Body of pancreas (tissue), 4 donors: ENCODE data around the gene MGAT3. TPM values are rescaled to one million over a fixed set of nuclear protein-coding genes. Genes with fewer than 3 reads are reported as not detected.
A peak's percentile ranks its signal among the peaks of the same experiment; 100 is the strongest.

Source experiments
- ATAC-seq: fragments of 150-250 bp; one replicate; pipeline ENCODE4 v1.9.1; 2016
- DNase-seq, 4 donors: peaks; one replicate each; pipeline ENCODE4 v3.0.0-alpha.2; 2019
- H3K27ac ChIP-seq, 4 donors: fragments of 200-600 bp; sonication (generic); 1 replicate in 3 of 4; 2 replicates in 1 of 4; pipeline versions ENCODE4 v1.5.1 to v1.6.1; 2016 to 2019; ENCODE audit warnings: mild to moderate bottlenecking in 1 of 4, mixed read lengths in 1 of 4, moderate library complexity in 1 of 4
- H3K27me3 ChIP-seq, 2 donors: fragments of 200-600 bp; sonication (generic); one replicate each; pipeline ENCODE4 v1.6.0; 2016; ENCODE audit warnings: mild to moderate bottlenecking in 1 of 2
- H3K36me3 ChIP-seq, 2 donors: fragments of 200-600 bp; sonication (generic); replicated peaks in 1 of 2; 2 replicates each; pipeline ENCODE4 v1.5.1; 2016; ENCODE audit warnings: low read depth in 2 of 2; ENCODE audit not compliant: insufficient read depth in 1 of 2
- H3K4me1 ChIP-seq: fragments of 200-600 bp; sonication (generic); one replicate; pipeline ENCODE4 v1.6.0; 2016
- H3K4me3 ChIP-seq, 2 donors: fragments of 200-600 bp; sonication (generic); 1 replicate in 1 of 2; 2 replicates in 1 of 2; pipeline ENCODE4 v1.5.1; 2016 to 2019
- H3K9me3 ChIP-seq, 3 donors: fragments of 200-600 bp; sonication (generic); 1 replicate in 2 of 3; 2 replicates in 1 of 3; pipeline ENCODE4 v1.5.1; 2016
- POLR2A ChIP-seq, 3 donors: fragments of 450-650 bp; IDR thresholded peaks; one replicate each; pipeline ENCODE4 v1.6.1; 2016; ENCODE audit warnings: antibody characterized with exemption in 3 of 3, mild to moderate bottlenecking in 2 of 3
- WGBS, 2 donors: methylation state at CpG; one replicate each; pipeline ENCODE4 v1.1.5; 2017; 5-methylcytosine and 5-hydroxymethylcytosine counted together
- intact Hi-C: fragments of 100-400 bp; cut with DNase I; formaldehyde crosslinking; loops from one replicate; pipeline ENCODE4 v1.15.1; 2023
- total RNA-seq, 2 donors: library from RNA; depleted of rRNA; stranded (reverse); fragments of >200 nt; gene quantifications; one replicate each; pipeline ENCODE4 v1.1.0, GENCODE V29; 2016
- TF ChIP-seq, protein P1 (sequence below), 7 experiments: fragments of 450-650 bp in 4 of 7; fragments of 200-600 bp in 3 of 7; sonication (generic) in 3 of 7; IDR thresholded peaks; one replicate each; pipeline ENCODE4 v1.5.1; 2016 to 2019; ENCODE audit warnings: antibody characterized with exemption in 7 of 7

The MGAT3 gene
- total RNA-seq, 2 donors from 2014 or later: 0.99 to 2.9 TPM

DNA sequence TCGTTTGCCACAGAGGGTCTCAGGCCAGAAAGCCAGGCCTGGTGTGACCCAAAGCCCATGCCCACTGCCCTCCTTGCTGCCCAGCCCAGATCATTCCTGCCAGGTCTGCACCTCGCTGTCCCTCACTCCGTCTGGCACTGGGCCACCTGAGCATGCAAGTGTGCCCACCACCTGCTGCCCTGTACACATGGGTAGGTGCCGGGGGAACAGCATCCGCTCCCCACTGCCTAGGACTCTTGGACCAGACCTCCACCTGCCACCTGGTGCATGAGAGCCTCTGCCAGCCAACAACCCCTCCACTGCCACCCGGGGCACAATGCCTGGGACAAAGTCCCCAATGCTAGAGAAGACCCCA is 12.5 kb downstream of the MGAT3 start:
- no peak for TF ChIP-seq POLR2A (IDR thresholded peaks at IDR 0.05)
- TF ChIP-seq, protein P1, sequence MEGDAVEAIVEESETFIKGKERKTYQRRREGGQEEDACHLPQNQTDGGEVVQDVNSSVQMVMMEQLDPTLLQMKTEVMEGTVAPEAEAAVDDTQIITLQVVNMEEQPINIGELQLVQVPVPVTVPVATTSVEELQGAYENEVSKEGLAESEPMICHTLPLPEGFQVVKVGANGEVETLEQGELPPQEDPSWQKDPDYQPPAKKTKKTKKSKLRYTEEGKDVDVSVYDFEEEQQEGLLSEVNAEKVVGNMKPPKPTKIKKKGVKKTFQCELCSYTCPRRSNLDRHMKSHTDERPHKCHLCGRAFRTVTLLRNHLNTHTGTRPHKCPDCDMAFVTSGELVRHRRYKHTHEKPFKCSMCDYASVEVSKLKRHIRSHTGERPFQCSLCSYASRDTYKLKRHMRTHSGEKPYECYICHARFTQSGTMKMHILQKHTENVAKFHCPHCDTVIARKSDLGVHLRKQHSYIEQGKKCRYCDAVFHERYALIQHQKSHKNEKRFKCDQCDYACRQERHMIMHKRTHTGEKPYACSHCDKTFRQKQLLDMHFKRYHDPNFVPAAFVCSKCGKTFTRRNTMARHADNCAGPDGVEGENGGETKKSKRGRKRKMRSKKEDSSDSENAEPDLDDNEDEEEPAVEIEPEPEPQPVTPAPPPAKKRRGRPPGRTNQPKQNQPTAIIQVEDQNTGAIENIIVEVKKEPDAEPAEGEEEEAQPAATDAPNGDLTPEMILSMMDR (IDR thresholded peaks at IDR 0.05): no peak
- Histone ChIP-seq H3K36me3 (no peaks in the 10 kb centered on the region), H3K27ac (no peak overlapping the region), H3K4me3 (no peak overlapping the region), H3K9me3 (no peaks in the 10 kb centered on the region), H3K4me1 (peaks cover 21% of the 10 kb centered on the region), H3K27me3 (no peaks in the 10 kb centered on the region)
- no peak for ATAC-seq
- DNase-seq: no peak
- intact Hi-C loops: no loop called here
- WGBS, 2 donors: 69% methylated on average over 6 of the region's 6 CpGs; no CpG with 5 or more reads in 1 of the 2 donors

DNA sequence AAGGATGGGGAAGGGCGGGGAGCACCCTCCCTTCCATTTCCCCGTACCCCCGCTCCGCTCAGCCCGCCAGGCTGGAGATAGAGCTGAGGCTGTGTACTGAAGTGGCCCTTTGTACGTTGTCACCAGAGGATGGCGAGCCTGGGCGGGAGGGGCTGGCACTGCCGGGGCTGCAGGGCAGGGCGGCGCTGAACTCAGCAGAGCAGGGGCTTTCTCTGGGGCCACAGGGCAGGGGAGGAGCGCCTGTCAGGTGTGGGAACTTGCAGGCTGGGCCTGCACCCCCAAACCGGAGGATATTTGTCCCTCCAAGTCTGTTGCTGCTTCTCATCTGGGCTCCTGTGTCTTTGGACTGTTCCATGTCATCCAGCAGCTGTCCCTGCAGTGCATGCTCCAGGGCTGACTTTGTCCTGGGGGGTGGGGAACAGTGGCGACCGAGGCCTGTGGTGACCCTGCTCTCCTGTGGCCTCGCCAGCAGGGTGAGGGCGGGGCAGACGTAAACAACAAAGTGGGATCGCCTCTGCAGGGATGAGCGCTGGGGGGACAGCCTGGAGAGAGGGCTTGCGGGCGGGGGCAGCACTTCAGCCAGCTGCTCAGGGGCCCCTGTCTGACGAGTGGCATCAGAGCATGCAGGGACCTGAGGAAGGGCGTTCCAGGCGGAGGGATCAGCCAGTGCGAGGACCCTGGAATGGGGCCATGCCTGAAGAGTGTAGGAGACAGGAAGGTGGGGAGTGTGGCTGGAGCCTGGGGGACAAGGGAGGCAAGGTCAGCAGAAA is 13.1 kb downstream of the MGAT3 start:
- H3K27ac ChIP-seq: no peak overlapping the region
- no peak for TF ChIP-seq POLR2A (IDR thresholded peaks at IDR 0.05)
- TF ChIP-seq, protein P1 (IDR thresholded peaks at IDR 0.05): no peak

DNA sequence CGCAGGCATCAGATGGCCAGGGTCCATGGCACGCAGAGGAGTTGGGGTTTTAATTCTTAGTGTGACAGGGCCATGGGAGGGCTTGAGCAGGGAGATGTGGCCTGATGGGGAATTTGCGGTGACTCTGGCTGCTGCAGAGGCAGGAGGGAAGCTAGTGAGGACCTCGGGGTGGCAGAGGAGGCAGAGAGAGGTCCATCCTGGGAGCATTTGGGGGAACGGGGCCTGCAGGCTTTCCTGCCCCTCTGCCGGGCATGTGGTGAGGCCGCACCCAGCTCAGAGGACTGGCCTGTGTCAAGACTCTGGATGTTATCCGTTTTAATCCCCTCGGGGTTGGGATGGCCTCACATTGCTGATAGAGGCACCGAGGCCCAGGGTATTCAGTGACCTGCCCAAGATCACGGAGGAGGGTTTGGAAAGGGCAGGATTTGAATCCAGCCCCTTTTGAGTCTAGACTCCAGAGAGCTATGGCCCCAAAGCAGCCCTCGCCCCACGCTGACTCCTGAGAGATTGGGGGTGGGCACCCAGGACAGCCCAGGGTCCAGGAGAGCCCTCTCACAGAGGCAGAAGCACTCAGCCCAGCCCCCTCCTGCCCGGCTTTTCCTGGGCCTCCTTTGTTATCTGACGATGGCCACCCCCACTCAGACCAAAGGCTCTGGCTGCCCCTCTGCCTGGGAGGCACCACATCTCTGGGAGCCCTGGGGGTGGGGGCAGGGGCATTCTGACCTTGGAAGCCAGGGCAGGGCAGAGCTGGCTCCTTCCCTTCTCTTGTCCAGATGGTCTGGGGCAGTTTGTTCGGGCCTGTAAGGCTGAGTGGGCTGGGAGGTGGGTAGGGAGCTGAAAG is 13.9 kb downstream of the MGAT3 start:
- Histone ChIP-seq H3K9me3 (no peaks in the 10 kb centered on the region), H3K4me1 (peaks cover 33% of the 10 kb centered on the region), H3K36me3 (no peaks in the 10 kb centered on the region), H3K4me3 (no peak overlapping the region), H3K27me3 (no peaks in the 10 kb centered on the region), H3K27ac (peak overlapping the region in 2 of 4 donors; percentile 35 to 45)
- intact Hi-C loops: no loop called here
- DNase-seq (no peak), ATAC-seq (no peak)
- WGBS, 2 donors: 66 to 83% methylated on average over 7 to 16 of the region's 16 CpGs
- no peak for TF ChIP-seq POLR2A (IDR thresholded peaks at IDR 0.05)
- TF ChIP-seq, protein P1 (IDR thresholded peaks at IDR 0.05): no peak

More for the DNA sequence above, 13.1 kb downstream of the MGAT3 start:
- no peak for ATAC-seq
- Histone ChIP-seq H3K36me3 (no peaks in the 10 kb centered on the region), H3K4me1 (peaks cover 27% of the 10 kb centered on the region), H3K9me3 (no peaks in the 10 kb centered on the region), H3K4me3 (no peak overlapping the region), H3K27me3 (no peaks in the 10 kb centered on the region)
- DNase-seq: no peak
- WGBS, 2 donors: 78 to 95% methylated on average over 14 to 25 of the region's 26 CpGs
- intact Hi-C loops: no loop called here

DNA sequence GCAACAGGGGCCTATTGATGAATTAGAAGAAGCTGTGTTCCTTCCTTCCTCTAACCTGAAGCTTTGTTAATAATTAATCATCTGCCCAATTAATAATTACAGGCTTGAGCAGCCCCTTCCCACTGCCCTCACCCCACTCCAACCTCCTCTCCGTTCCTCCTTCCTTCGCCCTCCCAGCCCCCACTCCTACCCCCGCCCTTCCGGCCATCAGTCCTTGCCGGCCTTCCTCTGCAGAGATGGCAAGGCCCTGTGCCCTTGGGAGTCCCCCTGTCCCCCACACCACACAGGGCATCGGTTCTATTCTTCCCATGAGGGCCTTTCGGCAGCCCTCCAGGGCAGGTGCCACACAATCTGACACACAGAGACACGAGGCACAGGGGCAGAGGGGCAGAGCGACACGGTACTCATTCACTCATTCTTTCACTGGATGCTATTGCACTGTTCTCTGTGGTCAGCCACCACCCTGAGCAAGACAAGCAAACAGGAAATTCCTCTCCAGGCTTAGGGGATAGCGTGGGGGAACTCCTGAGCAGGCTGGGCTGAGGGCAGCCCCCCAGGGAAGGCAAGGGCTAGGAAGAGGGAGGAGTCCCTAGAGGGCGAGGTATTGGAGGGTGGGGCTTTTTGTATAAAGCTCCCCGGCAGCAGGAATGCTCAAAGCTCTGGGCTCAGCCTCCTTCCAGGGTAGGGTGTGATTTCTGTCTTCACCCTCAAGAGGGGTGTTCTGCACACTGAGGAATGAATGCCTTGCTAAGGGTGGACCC is 14.7 kb downstream of the MGAT3 start:
- ATAC-seq (no peak), DNase-seq (no peak)
- no peak for TF ChIP-seq POLR2A (IDR thresholded peaks at IDR 0.05)
- TF ChIP-seq, protein P1 (IDR thresholded peaks at IDR 0.05): no peak
- intact Hi-C loops: no loop called here
- H3K4me3 ChIP-seq: no peak overlapping the region
- peak overlapping the region in 2 of 4 donors; percentile 35 to 45 for H3K27ac ChIP-seq
- peaks cover 33% of the 10 kb centered on the region for H3K4me1 ChIP-seq
- no peaks in the 10 kb centered on the region for H3K9me3 ChIP-seq
- WGBS, 2 donors: 43 to 56% methylated on average over 13 of the region's 13 CpGs
- no peaks in the 10 kb centered on the region for H3K27me3 ChIP-seq
- no peaks in the 10 kb centered on the region for H3K36me3 ChIP-seq
